ENCODE measurements around the gene FIG4. TPM values are rescaled to one million over a fixed set of nuclear protein-coding genes. Genes with fewer than 3 reads are reported as not detected.

Gene FIG4
- total RNA-seq, 2 donors from 2014 or later, result 20.8 to 22.6 TPM

DNA sequence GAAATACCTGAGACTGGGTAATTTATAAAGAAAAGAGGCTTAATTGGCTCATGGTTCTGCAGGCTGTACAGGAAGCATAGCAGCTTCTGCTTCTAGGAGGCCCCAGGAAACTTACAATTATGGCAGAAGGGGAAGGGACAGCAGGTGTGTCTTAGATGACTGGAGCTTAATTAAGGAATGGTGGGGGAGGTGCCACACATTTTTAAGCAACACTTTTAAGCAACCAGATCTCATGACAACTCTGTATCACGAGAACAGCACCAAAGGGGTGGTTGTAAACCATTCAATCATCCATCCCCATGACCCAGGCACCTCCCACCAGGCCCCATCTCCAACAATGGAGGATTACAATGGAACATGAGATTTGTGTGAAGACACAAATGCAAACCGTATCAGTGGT is 26.9 kb downstream of the FIG4 start:
- H3K27ac Mint-ChIP-seq, result no peak overlapping the region
- H3K9me3 ChIP-seq (ENCODE audit: control insufficient read depth, low read length), result no peaks in the 10 kb centered on the region
- H3K9me3 Mint-ChIP-seq, result no peaks in the 10 kb centered on the region
- no peaks in the 10 kb centered on the region for H3K36me3 ChIP-seq (ENCODE audit: control insufficient read depth, insufficient read depth, low read length)
- H3K27me3 ChIP-seq (ENCODE audit: control insufficient read depth, insufficient read depth, low read length, poor library complexity, severe bottlenecking), result no peaks in the 10 kb centered on the region
- H3K36me3 Mint-ChIP-seq (ENCODE audit: low read depth), result peaks cover 16% of the 10 kb centered on the region
- TF ChIP-seq, protein P1, sequence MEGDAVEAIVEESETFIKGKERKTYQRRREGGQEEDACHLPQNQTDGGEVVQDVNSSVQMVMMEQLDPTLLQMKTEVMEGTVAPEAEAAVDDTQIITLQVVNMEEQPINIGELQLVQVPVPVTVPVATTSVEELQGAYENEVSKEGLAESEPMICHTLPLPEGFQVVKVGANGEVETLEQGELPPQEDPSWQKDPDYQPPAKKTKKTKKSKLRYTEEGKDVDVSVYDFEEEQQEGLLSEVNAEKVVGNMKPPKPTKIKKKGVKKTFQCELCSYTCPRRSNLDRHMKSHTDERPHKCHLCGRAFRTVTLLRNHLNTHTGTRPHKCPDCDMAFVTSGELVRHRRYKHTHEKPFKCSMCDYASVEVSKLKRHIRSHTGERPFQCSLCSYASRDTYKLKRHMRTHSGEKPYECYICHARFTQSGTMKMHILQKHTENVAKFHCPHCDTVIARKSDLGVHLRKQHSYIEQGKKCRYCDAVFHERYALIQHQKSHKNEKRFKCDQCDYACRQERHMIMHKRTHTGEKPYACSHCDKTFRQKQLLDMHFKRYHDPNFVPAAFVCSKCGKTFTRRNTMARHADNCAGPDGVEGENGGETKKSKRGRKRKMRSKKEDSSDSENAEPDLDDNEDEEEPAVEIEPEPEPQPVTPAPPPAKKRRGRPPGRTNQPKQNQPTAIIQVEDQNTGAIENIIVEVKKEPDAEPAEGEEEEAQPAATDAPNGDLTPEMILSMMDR (conservative IDR thresholded peaks at IDR 0.05), result no peak
- 93 to 100% methylated on average over 1 to 2 of the region's 2 CpGs for WGBS, 2 experiments (ENCODE audit: insufficient coverage in 1 of 2, insufficient read length in 1 of 2)
- no peak overlapping the region for H3K4me3 Mint-ChIP-seq
- no peaks in the 10 kb centered on the region for H3K27me3 Mint-ChIP-seq (ENCODE audit: insufficient read depth)
- H3K4me3 ChIP-seq (ENCODE audit: low read length), result no peak overlapping the region
- no peaks in the 10 kb centered on the region for H3K4me1 Mint-ChIP-seq
- H3K27ac ChIP-seq (ENCODE audit: low read depth, low read length), result no peak overlapping the region
- H3K4me1 ChIP-seq (ENCODE audit: control insufficient read depth, insufficient read depth, low read length), result no peaks in the 10 kb centered on the region
- DNase-seq, result no peak
- H3K9ac ChIP-seq (ENCODE audit: extremely low read depth, low read length, poor library complexity, severe bottlenecking), result no peak overlapping the region

DNA sequence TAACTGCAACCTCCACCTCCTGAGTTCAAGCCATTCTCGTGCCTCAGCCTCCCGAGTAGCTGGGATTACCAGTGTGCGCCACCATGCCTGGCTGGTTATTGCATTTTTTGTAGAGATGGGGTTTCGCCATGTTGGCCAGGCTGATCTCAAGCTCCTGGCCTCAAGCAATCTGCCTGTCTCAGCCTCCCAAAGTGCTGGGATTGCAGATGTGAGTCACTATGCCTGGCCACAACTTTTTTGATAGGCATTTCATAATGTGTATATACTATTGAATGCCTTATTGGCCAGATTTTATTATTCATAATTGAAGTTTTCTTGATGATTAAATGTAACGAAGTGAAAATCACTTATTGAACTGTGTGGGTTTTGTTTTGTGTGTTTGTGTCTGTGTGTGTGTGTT is 27.9 kb downstream of the FIG4 start:
- no peaks in the 10 kb centered on the region for H3K9me3 Mint-ChIP-seq
- Histone ChIP-seq H3K27me3 (ENCODE audit: control insufficient read depth, insufficient read depth, low read length, poor library complexity, severe bottlenecking) (no peaks in the 10 kb centered on the region), H3K4me1 (ENCODE audit: control insufficient read depth, insufficient read depth, low read length) (no peaks in the 10 kb centered on the region), H3K27ac (ENCODE audit: low read depth, low read length) (no peak overlapping the region), H3K36me3 (ENCODE audit: control insufficient read depth, insufficient read depth, low read length) (no peaks in the 10 kb centered on the region), H3K4me3 (ENCODE audit: low read length) (no peak overlapping the region), H3K9ac (ENCODE audit: extremely low read depth, low read length, poor library complexity, severe bottlenecking) (no peak overlapping the region), H3K9me3 (ENCODE audit: control insufficient read depth, low read length) (no peaks in the 10 kb centered on the region)
- TF ChIP-seq, protein P1 (conservative IDR thresholded peaks at IDR 0.05), result no peak
- no peak overlapping the region for H3K4me3 Mint-ChIP-seq
- H3K27me3 Mint-ChIP-seq (ENCODE audit: insufficient read depth), result no peaks in the 10 kb centered on the region
- no peak for DNase-seq
- no peak overlapping the region for H3K27ac Mint-ChIP-seq
- H3K4me1 Mint-ChIP-seq, result no peaks in the 10 kb centered on the region
- WGBS, 2 experiments (ENCODE audit: insufficient coverage in 1 of 2, insufficient read length in 1 of 2), result 90 to 92% methylated on average over 4 to 5 of the region's 5 CpGs
- H3K36me3 Mint-ChIP-seq (ENCODE audit: low read depth), result peaks cover 23% of the 10 kb centered on the region

DNA sequence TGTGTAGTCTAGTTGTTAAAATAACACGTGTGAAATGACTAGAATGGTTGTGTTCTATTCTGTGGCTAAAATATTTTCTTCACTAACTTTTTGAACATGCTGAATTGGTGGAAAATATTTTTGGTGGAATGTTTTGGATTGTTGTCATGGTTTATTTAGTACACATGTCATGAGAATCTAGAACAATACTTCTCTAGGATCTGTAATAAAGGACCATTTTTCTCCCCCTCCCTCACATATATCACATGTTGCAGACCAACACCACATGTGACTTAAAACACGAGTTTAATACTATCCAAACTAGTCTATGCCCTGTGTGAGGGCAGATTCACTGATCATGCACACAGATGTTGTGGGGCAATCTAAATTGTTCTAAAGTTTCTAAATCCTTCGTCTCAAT is 29.2 kb downstream of the FIG4 start:
- H3K36me3 Mint-ChIP-seq (ENCODE audit: low read depth), result peaks cover 32% of the 10 kb centered on the region
- no peak for DNase-seq
- peaks cover 4% of the 10 kb centered on the region for H3K9me3 Mint-ChIP-seq
- H3K4me1 Mint-ChIP-seq, result no peaks in the 10 kb centered on the region
- H3K4me1 ChIP-seq (ENCODE audit: control insufficient read depth, insufficient read depth, low read length), result no peaks in the 10 kb centered on the region
- no peaks in the 10 kb centered on the region for H3K27me3 Mint-ChIP-seq (ENCODE audit: insufficient read depth)
- TF ChIP-seq, protein P1 (conservative IDR thresholded peaks at IDR 0.05), result no peak
- 90 to 94% methylated on average over 3 of the region's 3 CpGs for WGBS, 2 experiments (ENCODE audit: insufficient coverage in 1 of 2, insufficient read length in 1 of 2)
- H3K4me3 ChIP-seq (ENCODE audit: low read length), result no peak overlapping the region
- H3K27ac Mint-ChIP-seq, result no peak overlapping the region
- H3K27me3 ChIP-seq (ENCODE audit: control insufficient read depth, insufficient read depth, low read length, poor library complexity, severe bottlenecking), result no peaks in the 10 kb centered on the region
- no peak overlapping the region for H3K4me3 Mint-ChIP-seq
- peaks cover 5% of the 10 kb centered on the region for H3K9me3 ChIP-seq (ENCODE audit: control insufficient read depth, low read length)
- no peak overlapping the region for H3K27ac ChIP-seq (ENCODE audit: low read depth, low read length)
- H3K36me3 ChIP-seq (ENCODE audit: control insufficient read depth, insufficient read depth, low read length), result no peaks in the 10 kb centered on the region
- no peak overlapping the region for H3K9ac ChIP-seq (ENCODE audit: extremely low read depth, low read length, poor library complexity, severe bottlenecking)

Data from endodermal cell (in vitro differentiated cells).